HG03045 (cell line): ENCODE measurements around the gene RPRD2.

Source experiments
- ATAC-seq: cut with Tn5 transposase; IDR thresholded peaks from one replicate; pipeline ENCODE4 v1.9.1; 2021; ENCODE audit warnings: mild to moderate bottlenecking, moderate library complexity; ENCODE audit not compliant: unreplicated experiment

Gene RPRD2

DNA sequence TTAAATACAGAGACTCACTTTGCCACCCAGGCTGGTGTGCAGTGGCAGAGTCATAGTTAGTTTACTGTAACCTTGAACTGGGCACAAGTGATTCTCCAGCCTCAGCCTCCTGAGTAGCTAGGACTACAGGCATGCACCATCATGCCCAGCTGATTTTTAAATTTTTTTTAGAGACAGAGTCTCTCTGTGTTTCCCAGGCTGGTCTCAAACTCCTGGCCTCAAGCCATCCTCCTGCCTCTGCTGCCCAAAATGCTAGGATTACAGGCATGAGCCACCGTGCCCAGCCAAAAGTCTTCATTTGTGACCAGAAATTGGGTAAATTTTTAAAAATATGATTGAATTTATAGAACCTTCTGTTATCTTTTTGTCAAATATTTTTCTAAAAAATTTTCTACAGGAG lies 105.3 kb downstream of the RPRD2 start:
- ATAC-seq = no peak

GRCh38 chr1:150472601-150473200 lies 108.8 kb downstream of the RPRD2 start:
- ATAC-seq = no peak

DNA sequence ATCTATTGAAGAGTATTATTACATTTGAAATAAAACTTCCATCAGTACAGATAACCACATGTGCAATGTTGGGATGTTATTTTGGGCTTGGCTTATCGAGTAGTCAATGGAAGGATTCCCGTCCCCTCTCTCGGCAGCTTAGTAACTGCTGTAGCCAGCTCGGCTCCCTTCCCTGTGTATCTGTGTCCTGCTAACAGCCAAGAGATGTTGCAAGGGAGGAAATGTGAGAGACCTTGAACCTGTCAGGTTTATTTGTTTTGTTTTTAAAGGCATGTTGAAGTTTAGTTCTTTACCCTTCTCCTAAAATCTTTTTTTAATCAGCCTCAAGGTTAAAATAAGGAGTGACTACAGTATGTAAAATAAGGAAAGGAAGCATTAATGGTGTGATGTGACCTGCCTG lies 109.7 kb downstream of the RPRD2 start:
- no peak for ATAC-seq

- no peak for ATAC-seq
Observed at GRCh38 chr1:150474869-150475268, 110.9 kb downstream of the RPRD2 start.

DNA sequence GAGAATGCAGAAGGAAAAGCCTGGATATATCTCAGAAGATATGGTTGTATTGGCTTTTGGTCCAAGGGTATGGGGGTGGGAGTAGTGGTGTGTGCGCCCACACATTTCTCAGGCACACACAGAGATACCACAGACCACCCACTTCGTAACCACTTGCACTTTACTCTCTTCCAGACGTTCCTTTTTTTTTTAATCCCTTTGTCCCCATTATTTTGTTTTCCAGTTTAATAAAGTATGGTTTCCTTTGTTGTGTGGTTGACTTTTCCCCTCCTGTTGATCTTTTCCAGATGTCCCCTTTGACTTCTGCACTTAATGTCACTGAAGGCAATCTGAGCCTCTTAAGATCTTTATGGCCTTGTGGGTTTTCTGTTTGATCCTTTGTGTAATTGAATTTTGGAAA lies 112.8 kb downstream of the RPRD2 start:
- ATAC-seq = no peak

GRCh38 chr1:150477320-150477719 lies 113.4 kb downstream of the RPRD2 start:
- no peak for ATAC-seq

DNA sequence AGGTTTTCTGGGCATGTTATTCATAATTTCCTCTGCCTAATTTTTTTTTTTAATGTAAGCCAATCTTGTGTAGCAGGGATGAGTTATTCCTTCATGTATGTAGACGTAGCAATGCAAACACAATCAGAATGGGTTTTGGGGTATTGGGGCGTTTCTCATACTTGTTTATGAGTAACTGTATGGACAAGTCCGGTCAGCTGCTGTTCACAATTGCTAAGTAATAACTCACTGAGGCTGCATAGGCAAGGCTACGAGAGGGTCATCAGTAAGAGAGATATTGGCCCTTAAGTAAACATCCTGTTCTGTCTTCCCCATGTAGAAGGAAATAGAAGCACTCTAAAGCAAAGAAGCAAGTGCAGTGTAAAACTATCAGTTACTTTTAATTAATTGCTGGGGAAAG lies 113.8 kb downstream of the RPRD2 start:
- no peak for ATAC-seq

- no peak for ATAC-seq
Observed at GRCh38 chr1:150479370-150479769, 115.4 kb downstream of the RPRD2 start.

- ATAC-seq = no peak
Observed at GRCh38 chr1:150479927-150480352, 116.0 kb downstream of the RPRD2 start.

GRCh38 chr1:150484431-150484830 lies 120.5 kb downstream of the RPRD2 start:
- no peak for ATAC-seq

DNA sequence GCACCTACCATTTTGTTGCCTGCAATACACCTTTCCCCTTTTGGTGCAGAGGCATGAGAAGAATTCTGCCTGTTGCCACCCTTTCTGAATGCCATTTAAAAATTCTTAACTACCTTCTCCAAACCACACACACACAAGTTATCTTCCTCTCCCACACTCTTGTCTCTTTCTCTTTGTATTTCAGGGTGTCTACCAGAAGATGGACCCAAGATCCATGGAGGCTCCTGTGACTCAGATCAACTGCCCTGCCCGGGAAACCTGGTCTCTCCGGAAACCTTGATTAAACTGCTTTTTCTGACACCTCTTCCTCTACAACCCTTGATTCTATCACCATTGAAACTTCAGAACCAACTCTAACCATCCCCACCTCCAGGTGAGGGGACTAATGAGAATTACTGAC lies 120.9 kb downstream of the RPRD2 start:
- ATAC-seq = no peak

GRCh38 chr1:150486966-150487762 lies 123.2 kb downstream of the RPRD2 start, which contains the start of gene TARS2:
Gene TARS2 (plus strand): TSS chr1:150487419. CDS start chr1:150487451, 32 bp downstream.
- ATAC-seq = peak; percentile 99

DNA sequence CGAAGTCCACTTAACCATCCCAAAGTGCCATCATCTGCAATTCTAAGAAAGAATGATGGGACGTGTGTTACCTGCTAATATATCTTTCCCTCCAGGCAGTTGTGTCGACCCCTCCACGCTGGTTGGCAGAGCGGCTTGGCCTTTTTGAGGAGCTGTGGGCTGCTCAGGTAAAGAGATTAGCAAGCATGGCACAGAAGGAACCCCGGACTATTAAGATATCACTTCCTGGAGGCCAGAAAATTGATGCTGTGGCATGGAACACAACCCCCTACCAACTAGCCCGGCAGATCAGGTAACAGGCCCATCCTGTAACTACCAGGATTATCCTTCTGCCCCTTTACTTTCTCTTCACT lies 123.8 kb downstream of the RPRD2 start:
- no peak for ATAC-seq

DNA sequence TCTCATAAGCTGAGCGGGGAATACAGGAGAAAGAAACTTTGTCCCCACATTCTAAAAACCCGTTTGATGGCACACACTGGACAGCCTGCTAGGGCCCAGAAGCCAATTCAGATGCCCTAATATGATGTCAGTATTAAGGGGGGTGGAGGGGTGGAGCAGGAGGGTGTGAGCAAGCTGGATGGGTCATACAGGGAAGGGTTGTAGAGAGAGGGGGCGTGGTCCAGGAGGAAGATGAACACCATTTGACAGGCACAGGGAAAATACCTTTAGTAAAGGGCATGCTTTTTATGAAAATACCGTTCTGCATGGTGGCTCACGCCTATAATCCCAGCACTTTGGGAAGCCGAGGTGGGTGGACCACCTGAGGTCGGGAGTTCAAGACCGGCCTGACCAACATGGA lies 129.2 kb downstream of the RPRD2 start:
- no peak for ATAC-seq

GRCh38 chr1:150498342-150498741 lies 134.4 kb downstream of the RPRD2 start:
- ATAC-seq = no peak

- ATAC-seq = no peak
Observed at GRCh38 chr1:150505431-150505830, 141.5 kb downstream of the RPRD2 start.

DNA sequence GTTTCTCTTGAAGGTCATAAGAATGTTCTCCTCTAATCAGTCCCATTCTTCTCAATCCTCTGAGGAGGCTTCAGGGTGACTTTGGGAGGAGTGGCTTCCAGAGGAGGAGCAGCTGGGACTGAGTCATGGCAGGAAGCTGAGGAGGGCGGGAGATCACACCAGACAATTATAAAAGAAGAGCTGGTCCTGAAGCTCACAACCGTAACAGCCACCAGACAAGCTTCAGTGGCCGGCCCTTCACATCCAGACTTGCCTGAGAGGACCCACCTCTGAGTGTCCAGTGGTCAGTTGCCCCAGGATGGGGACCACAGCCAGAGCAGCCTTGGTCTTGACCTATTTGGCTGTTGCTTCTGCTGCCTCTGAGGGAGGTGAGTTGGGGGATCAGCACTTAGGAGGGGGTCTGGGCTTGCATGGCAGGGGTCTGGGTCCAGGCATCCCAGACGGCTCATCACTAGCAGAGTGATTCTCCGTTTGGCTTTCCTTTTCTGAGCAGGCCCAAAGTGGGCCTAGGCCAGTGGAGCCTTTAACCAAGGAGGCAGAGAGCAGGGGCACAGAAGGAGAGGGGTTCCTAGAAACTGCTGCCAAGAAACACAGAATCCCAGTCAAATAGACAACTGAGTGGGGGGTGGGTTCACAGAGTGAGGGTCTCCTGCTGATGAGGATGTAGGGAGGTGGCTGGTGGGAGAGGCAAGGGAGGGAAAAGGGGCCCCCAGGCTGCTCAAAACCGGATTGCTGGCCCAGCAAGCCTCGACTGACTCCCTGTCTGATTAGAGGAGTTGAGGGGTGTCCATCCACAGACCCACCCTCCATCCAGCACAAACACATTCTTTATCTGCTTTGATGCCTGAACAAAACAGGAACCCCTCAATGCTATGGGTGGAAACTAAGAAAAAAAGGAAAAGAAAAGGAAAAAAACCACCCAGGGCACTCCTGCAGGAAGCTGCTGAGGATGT lies 144.2 kb downstream of the RPRD2 start, which contains the start of gene ECM1:
Gene ECM1, plus strand, starts transcription at position 198 of the 953 bp plus-strand sequence. Its CDS starts 101 bp downstream, at position 299.
- no peak for ATAC-seq

DNA sequence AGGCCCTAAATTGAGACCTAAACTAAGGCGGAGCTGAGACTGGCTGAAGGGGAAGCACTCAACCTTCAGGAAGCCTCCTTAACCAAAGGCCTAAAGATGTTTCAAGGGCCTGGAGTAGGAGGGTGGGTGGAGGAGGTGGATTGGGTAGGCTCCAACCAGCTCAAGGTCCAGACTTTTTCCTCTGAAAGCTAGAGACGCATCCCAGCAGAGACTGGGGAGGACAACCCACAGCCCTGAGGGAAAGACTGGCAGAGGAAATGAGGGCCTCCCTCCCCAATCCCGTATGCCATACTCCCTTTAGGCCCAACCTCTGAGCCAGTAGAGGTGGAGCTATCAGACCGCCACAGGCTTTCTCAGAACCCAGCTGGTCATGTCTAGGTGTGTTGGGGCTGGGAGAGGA lies 145.0 kb downstream of the RPRD2 start:
- ATAC-seq = no peak

- no peak for ATAC-seq
Observed at GRCh38 chr1:150511551-150511950, 147.6 kb downstream of the RPRD2 start.

DNA sequence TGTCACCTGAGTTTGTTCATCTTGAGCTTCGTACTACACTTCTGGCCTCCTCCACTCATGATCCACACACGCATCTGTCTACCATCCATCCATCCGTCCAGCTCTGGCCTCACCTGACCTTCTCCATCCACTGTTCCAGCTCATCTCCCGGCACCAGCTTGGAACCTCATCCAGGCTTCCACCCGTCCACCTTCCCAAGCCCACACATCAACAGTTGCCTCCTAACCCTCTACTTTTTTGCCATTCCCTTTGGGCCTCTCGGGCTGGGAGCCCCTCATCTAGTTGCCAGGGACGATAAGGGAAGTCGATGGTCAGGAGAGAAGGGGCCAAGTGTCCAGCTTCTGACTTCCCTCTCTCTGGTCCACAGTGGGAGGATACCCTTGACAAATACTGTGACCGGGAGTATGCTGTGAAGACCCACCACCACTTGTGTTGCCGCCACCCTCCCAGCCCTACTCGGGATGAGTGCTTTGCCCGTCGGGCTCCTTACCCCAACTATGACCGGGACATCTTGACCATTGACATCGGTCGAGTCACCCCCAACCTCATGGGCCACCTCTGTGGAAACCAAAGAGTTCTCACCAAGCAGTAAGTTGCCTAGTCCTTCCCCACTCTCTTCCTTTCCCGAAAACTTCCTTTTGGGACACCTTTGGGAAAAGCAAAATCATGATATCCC lies 148.2 kb downstream of the RPRD2 start:
- ATAC-seq = no peak

- ATAC-seq = no peak
Observed at GRCh38 chr1:150512846-150513245, 148.9 kb downstream of the RPRD2 start.
